ENCODE results near the gene PLXDC2.
"Not testable (repeated sequence)": the region's sequence is repeated elsewhere in the genome, so short reads cannot be mapped to it uniquely, and the experiment has no call there.

Gene PLXDC2

GRCh38 chr10:19993714-19994315 is 177.6 kb downstream of the PLXDC2 start:
- DNase-seq (no peak), ATAC-seq (ENCODE audit: insufficient read depth, low read depth) (no peak)
- H3K36me3 ChIP-seq (ENCODE audit: insufficient read depth, low read length) = no peaks in the 10 kb centered on the region
- no peak overlapping the region for H3K4me2 ChIP-seq (ENCODE audit: insufficient read depth, low read length)
- H3K9me3 ChIP-seq (ENCODE audit: insufficient read depth, low read length, severe bottlenecking) = no peaks in the 10 kb centered on the region
- no peak overlapping the region for H3K27ac ChIP-seq (ENCODE audit: low read length)
- no peaks in the 10 kb centered on the region for H4K20me1 ChIP-seq (ENCODE audit: insufficient read depth, low read length)
- H3K4me3 ChIP-seq (ENCODE audit: low read depth in 1 of 2, low read length in 2 of 2) = no peak overlapping the region
- H3K4me1 ChIP-seq (ENCODE audit: insufficient read depth, low read length) = no peaks in the 10 kb centered on the region
- no peaks in the 10 kb centered on the region for H3K27me3 ChIP-seq (ENCODE audit: insufficient read depth, low read length, poor library complexity)
- TF ChIP-seq EZH2 (IDR thresholded peaks at IDR 0.05; ENCODE audit: borderline replicate concordance, low read depth, low read length, severe bottlenecking) (no peak), CTCF (IDR thresholded peaks at IDR 0.05; ENCODE audit: borderline replicate concordance, extremely low read depth, low read length, poor library complexity, severe bottlenecking) (no peak)
- H3K9ac ChIP-seq (ENCODE audit: low read depth, low read length) = no peak overlapping the region
- no peaks in the 10 kb centered on the region for H3K79me2 ChIP-seq (ENCODE audit: insufficient read depth, low read length)
- H2AFZ ChIP-seq (ENCODE audit: low read depth, low read length) = no peak overlapping the region

- DNase-seq (no peak), ATAC-seq (ENCODE audit: insufficient read depth, low read depth) (no peak)
- Histone ChIP-seq H3K4me2 (ENCODE audit: insufficient read depth, low read length) (no peak overlapping the region), H3K9ac (ENCODE audit: low read depth, low read length) (no peak overlapping the region), H3K4me1 (ENCODE audit: insufficient read depth, low read length) (no peaks in the 10 kb centered on the region), H3K9me3 (ENCODE audit: insufficient read depth, low read length, severe bottlenecking) (no peaks in the 10 kb centered on the region), H4K20me1 (ENCODE audit: insufficient read depth, low read length) (no peaks in the 10 kb centered on the region), H3K27ac (ENCODE audit: low read length) (no peak overlapping the region), H2AFZ (ENCODE audit: low read depth, low read length) (no peak overlapping the region), H3K36me3 (ENCODE audit: insufficient read depth, low read length) (no peaks in the 10 kb centered on the region), H3K4me3 (ENCODE audit: low read depth in 1 of 2, low read length in 2 of 2) (no peak overlapping the region), H3K79me2 (ENCODE audit: insufficient read depth, low read length) (no peaks in the 10 kb centered on the region), H3K27me3 (ENCODE audit: insufficient read depth, low read length, poor library complexity) (no peaks in the 10 kb centered on the region)
- TF ChIP-seq EZH2 (IDR thresholded peaks at IDR 0.05; ENCODE audit: borderline replicate concordance, low read depth, low read length, severe bottlenecking) = no peak
- no peak for TF ChIP-seq CTCF (IDR thresholded peaks at IDR 0.05; ENCODE audit: borderline replicate concordance, extremely low read depth, low read length, poor library complexity, severe bottlenecking)
These were observed 182.2 kb downstream of the PLXDC2 start for GRCh38 chr10:19998482-19998881.

- Histone ChIP-seq H3K27ac (ENCODE audit: low read length) (no peak overlapping the region), H3K79me2 (ENCODE audit: insufficient read depth, low read length) (no peaks in the 10 kb centered on the region), H3K4me2 (ENCODE audit: insufficient read depth, low read length) (no peak overlapping the region), H3K9ac (ENCODE audit: low read depth, low read length) (no peak overlapping the region), H3K4me1 (ENCODE audit: insufficient read depth, low read length) (no peaks in the 10 kb centered on the region), H3K4me3 (ENCODE audit: low read depth in 1 of 2, low read length in 2 of 2) (no peak overlapping the region), H2AFZ (ENCODE audit: low read depth, low read length) (no peak overlapping the region), H3K9me3 (ENCODE audit: insufficient read depth, low read length, severe bottlenecking) (no peaks in the 10 kb centered on the region), H4K20me1 (ENCODE audit: insufficient read depth, low read length) (no peaks in the 10 kb centered on the region), H3K27me3 (ENCODE audit: insufficient read depth, low read length, poor library complexity) (no peaks in the 10 kb centered on the region), H3K36me3 (ENCODE audit: insufficient read depth, low read length) (no peaks in the 10 kb centered on the region)
- DNase-seq (no peak), ATAC-seq (ENCODE audit: insufficient read depth, low read depth) (no peak)
- no peak for TF ChIP-seq CTCF (IDR thresholded peaks at IDR 0.05; ENCODE audit: borderline replicate concordance, extremely low read depth, low read length, poor library complexity, severe bottlenecking)
- no peak for TF ChIP-seq EZH2 (IDR thresholded peaks at IDR 0.05; ENCODE audit: borderline replicate concordance, low read depth, low read length, severe bottlenecking)
These were observed 183.2 kb downstream of the PLXDC2 start for GRCh38 chr10:19999431-19999830.

GRCh38 chr10:20002026-20002425 is 185.8 kb downstream of the PLXDC2 start:
- H3K27me3 ChIP-seq (ENCODE audit: insufficient read depth, low read length, poor library complexity); H3K79me2 ChIP-seq (ENCODE audit: insufficient read depth, low read length); H3K4me3 ChIP-seq (ENCODE audit: low read depth in 1 of 2, low read length in 2 of 2); H2AFZ ChIP-seq (ENCODE audit: low read depth, low read length); H4K20me1 ChIP-seq (ENCODE audit: insufficient read depth, low read length); H3K9me3 ChIP-seq (ENCODE audit: insufficient read depth, low read length, severe bottlenecking); H3K4me2 ChIP-seq (ENCODE audit: insufficient read depth, low read length); H3K36me3 ChIP-seq (ENCODE audit: insufficient read depth, low read length); H3K27ac ChIP-seq (ENCODE audit: low read length); H3K4me1 ChIP-seq (ENCODE audit: insufficient read depth, low read length); DNase-seq; ATAC-seq (ENCODE audit: insufficient read depth, low read depth); H3K9ac ChIP-seq (ENCODE audit: low read depth, low read length): not testable (repeated sequence)

All from DND-41 (cell line).